Measurements from ENCODE around the gene IPP.
"Not testable (repeated sequence)": the region's sequence is repeated elsewhere in the genome, so short reads cannot be mapped to it uniquely, and the experiment has no call there.

IPP gene

GRCh38 chr1:45679123-45679522, 71.3 kb downstream of the IPP start:
- no peak for DNase-seq

DNA sequence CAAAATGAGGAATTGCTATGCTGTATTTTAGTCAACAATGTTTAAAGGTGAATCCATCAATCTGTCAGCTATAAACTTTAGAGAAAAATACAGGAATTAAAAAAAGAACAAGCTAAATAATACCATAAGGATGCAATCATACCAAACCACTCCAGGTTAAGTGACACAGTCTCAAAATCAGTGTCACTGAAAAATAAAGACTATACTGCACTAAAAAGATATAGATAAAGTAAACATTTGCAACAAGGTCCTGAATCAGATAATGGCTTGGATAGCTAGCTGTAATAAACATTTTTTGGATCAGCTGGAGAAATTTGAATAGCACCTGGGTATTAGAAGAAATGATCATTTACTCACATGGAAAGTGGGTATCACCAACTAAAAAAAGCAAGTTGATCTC, 72.0 kb downstream of the IPP start:
- no peak for DNase-seq

- no peak for DNase-seq
Measured at GRCh38 chr1:45677751-45678245, 72.7 kb downstream of the IPP start.

DNA sequence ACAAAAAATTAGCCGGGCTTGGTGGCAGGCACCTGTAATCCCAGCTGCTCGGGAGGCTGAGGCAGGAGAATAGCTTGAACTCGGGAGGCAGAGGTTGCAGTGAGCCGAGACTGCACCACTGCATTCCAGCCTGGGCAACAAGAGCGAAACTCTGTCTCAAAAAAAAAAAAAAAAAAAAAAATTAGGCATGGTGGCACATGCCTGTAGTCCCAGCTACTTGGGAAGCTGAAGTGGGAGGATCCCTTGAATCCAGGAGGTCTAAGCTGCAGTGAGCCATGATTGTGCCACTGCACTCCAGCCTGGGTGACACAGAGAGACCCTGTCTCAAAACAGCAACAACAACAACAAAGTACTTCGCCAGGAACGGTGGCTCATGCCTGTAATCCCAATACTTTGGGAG, 73.9 kb downstream of the IPP start:
- DNase-seq = not testable (repeated sequence)

GRCh38 chr1:45674478-45674877, 76.0 kb downstream of the IPP start:
- DNase-seq = no peak

DNA sequence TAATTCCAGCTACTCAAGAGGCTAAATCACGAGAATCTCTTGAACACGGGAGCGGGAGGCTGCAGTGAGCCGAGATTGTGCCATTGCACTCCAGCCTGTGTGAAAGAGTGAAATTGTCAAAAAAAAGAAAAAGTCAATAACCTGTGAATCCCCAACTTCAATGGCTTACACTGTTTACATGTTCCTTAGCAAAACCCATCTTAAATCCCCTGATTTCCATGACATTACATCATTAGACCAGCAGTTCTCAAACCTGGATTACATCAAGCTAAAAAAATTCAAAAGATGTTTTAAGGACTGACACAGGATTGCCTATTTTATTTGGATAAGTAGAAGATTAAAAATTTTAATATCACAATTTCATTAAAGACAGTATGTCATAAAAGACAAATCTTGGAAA, 76.5 kb downstream of the IPP start:
- no peak for DNase-seq

DNA sequence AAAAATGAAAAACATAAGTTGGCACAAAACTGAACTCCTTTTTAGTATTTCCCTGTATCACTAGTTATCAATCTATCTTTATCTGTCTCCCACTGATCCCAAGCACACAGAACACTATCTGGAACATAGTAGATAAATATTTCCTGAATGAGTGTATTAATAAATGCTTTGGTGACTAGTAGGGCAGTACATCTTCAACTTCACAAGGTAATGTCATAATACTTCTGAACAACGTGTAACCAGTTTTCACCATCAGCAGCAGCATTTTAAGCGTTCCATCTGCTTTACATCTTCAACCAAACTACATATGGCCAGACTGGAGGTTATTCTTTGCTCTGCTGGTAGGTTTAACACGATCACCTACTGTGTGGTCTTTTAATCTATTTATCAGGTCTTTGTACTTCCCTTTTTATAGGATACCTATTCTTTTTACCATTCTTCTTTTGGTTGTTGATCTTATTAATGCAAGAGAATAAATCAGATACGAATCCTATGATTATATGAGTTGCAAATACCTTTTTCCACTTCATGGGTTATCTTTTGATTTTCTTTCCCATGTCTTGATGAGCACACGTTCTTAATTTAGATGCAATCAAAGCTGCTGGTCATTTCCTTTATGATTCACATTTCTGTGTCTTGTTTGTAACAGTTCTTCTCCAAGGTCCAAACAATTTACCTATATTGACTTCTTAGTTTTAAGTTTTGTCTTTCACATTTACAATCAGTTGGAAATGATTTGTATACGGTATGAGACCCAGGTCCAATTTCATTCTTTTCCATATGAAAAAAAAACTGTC, 80.4 kb downstream of the IPP start:
- DNase-seq = no peak

DNA sequence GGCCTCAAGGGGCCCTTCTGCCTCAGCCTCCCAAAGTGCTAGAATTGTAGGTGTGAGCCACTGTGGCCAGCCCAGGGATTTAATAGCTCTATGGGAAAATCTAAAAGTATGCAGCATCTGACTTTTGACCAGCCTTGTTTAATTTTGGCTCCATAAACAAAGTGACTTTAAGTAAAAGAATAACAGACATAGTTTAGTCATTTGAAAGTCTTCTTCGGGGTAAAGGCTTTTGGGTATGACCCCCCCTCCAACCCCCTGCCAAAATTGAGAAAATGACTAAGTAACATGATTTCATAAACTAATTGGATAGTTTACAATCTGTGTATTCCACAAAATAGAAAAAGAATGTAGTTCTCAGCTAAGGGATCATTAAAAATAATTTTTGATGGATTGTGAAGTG, 81.1 kb downstream of the IPP start:
- no peak for DNase-seq

GRCh38 chr1:45668526-45668925, 81.9 kb downstream of the IPP start:
- no peak for DNase-seq

DNA sequence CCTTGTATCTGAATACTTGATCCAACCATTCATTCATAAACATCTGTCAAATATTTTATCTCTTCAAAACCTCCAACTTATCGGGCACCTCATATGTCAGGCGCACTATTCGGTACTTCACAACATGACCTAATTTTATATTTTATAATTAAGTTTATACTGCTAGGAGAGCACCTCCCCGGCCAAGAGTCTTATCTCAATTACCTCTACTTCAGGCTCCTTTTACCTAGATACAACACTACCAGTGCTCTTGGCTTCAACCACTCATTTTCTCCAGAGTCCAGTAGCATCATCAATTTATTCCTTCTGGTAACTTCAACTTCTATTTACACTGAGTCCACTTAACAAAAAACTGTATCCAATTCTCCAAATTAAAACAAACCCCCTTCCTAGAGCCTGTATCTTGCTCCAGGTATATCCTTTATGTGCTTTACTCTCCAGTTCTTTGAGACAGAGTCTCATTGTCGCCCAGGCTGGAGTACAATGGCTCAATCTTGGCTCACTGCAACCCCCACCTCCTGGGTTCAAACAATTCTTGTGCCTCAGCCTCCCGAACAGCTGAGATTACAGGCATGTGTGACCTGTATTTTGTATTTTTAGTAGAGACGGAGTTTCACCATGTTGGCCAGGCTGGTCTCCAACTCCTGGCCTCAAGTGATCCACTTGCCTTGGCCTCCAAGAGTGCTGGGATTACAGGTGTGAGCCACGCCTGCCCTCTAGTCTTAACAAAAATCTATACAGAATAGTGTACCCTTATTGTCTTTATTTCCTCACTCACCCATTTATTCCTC, 82.9 kb downstream of the IPP start:
- no peak for DNase-seq

GRCh38 chr1:45666836-45667235, 83.6 kb downstream of the IPP start:
- no peak for DNase-seq

DNA sequence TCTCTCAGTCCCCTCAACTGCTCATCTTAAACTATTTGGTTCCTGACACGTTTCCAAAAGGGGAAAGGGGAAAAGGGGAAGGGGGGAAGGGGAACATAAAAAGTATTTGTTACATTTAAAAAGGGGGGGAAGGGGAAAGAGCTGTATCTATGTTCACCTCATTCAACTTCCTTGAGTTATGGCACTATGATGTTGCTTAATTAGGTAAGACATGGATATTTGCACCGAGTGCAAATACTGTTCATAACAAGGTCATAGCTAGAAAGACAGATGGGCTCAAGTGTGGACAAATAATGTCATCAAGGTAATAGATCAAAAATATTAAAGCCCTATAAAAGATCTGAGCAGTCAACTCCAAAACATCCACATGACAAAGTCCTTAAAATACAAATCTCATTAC, 90.1 kb downstream of the IPP start:
- no peak for DNase-seq

DNA sequence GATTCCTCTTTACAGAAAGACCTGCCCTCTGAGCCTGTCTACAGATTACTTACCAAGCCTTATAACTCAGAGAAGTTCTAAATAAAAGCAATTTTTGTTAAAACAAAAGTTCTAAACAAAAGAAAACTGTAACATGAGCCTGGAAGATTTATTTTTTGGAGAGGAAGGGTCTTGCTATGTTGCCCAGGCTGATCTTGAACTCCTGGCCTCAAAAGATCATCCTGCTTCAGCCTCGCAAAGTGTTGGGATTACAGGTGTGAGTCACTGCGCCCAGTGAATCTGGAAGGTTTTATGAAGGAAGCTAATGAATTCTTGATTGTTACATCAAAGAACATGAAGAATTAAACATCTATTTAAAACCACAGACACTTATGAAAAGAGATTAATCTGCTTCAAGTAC, 91.2 kb downstream of the IPP start:
- DNase-seq = no peak

DNA sequence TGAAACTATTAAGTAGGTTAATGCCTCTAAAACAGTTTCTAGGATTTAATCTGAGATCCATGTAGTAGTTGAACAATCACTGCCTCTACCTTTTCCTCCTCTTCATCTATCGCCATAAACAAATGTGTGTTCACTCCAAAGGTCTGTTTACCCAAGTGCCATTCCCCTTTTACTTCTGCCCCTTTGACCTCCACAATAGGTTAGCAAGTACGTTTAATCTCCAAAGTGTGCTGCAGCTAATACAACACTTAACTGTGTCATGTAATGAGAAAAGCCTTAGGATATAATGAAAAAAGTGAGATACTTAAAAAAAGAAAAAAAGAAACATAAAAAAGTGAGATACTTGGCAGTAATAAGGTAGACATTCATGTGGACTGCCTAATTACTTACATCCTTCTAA, 92.3 kb downstream of the IPP start:
- no peak for DNase-seq

- DNase-seq = no peak
Measured at GRCh38 chr1:45656573-45657226, 93.8 kb downstream of the IPP start.

DNA sequence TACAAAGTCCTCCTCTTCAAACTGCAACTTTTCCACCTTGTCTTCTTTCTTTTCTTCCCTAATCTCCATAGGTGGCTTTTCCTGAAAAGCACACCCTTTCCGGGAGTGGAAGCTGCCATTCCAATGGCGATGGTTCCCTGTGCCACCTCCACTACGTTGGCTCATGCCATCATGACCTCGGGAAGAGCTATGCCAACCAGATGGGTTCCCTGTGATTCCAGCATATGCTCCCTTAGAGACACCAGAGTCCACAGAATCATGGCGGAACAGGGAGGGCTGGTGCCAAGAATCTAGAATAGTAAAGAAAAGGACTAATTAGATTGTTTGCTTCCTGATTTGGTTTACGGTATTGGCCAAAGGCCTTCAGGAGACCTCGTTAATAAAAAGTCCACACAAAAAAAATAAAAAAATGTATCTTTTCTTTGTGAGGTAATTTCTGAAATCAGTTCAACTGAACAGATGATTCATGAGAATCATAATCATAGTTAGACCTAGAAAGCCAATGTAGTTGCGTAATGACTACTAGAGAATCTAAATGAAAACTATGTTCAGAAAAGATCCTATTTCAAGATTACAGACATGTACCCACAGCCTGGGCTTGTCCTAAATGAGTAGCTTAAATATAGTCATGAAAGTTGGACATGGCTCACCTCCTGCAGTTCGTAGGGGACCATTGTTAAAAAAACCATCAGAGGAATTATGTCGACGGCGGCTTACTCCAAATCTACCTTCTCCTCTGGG, 95.7 kb downstream of the IPP start:
- no peak for DNase-seq

All from NCI-H524 (cell line).